ENCODE data around the gene NSUN5.
A peak's percentile ranks its signal among the peaks of the same experiment; 100 is the strongest.
"Not testable (repeated sequence)": the region's sequence is repeated elsewhere in the genome, so short reads cannot be mapped to it uniquely, and the experiment has no call there.

Gene NSUN5

GRCh38 chr7:73324081-73324845 lies 15.6 kb upstream of the NSUN5 start:
- DNase-seq = peak; percentile 4

- DNase-seq = not testable (repeated sequence)
Observed at GRCh38 chr7:73323434-73324080, 14.9 kb upstream of the NSUN5 start.

- not testable (repeated sequence) for DNase-seq
Observed at GRCh38 chr7:73320009-73320408, 11.4 kb upstream of the NSUN5 start.

GRCh38 chr7:73319541-73319940 lies 10.9 kb upstream of the NSUN5 start:
- DNase-seq = not testable (repeated sequence)

GRCh38 chr7:73318656-73319204 lies 10.1 kb upstream of the NSUN5 start:
- not testable (repeated sequence) for DNase-seq

GRCh38 chr7:73316521-73316920 lies 7.9 kb upstream of the NSUN5 start:
- DNase-seq = no peak

GRCh38 chr7:73314271-73314670 lies 5.6 kb upstream of the NSUN5 start:
- DNase-seq = no peak

GRCh38 chr7:73313521-73313906 lies 4.9 kb upstream of the NSUN5 start:
- DNase-seq = no peak

GRCh38 chr7:73312831-73313520 lies 4.3 kb upstream of the NSUN5 start:
- no peak for DNase-seq

- DNase-seq = not testable (repeated sequence)
Observed at GRCh38 chr7:73311421-73311820, 2.8 kb upstream of the NSUN5 start.

GRCh38 chr7:73308074-73308664 lies 457 bp downstream of the NSUN5 start:
- no peak for DNase-seq

- DNase-seq = no peak
Observed at GRCh38 chr7:73307436-73307835, 1.2 kb downstream of the NSUN5 start.

- not testable (repeated sequence) for DNase-seq
Observed at GRCh38 chr7:73304612-73305387, 3.8 kb downstream of the NSUN5 start.

GRCh38 chr7:73304071-73304470 lies 4.6 kb downstream of the NSUN5 start:
- DNase-seq = no peak

GRCh38 chr7:73303546-73303945 lies 5.1 kb downstream of the NSUN5 start:
- DNase-seq = no peak

GRCh38 chr7:73302846-73303245 lies 5.8 kb downstream of the NSUN5 start:
- DNase-seq = not testable (repeated sequence)

GRCh38 chr7:73301108-73301507 lies 7.5 kb downstream of the NSUN5 start:
- not testable (repeated sequence) for DNase-seq

- not testable (repeated sequence) for DNase-seq
Observed at GRCh38 chr7:73299812-73300211, 8.8 kb downstream of the NSUN5 start.

GRCh38 chr7:73297706-73298105 lies 10.9 kb downstream of the NSUN5 start:
- not testable (repeated sequence) for DNase-seq

GRCh38 chr7:73297235-73297634 lies 11.4 kb downstream of the NSUN5 start:
- DNase-seq = not testable (repeated sequence)

GRCh38 chr7:73277210-73277609 lies 31.4 kb downstream of the NSUN5 start:
- not testable (repeated sequence) for DNase-seq

GRCh38 chr7:73267813-73268212 lies 40.8 kb downstream of the NSUN5 start:
- DNase-seq = not testable (repeated sequence)
